ENCODE results near the gene ALDOC. TPM values are rescaled to one million over a fixed set of nuclear protein-coding genes. Genes with fewer than 3 reads are reported as not detected.

The ALDOC gene
- total RNA-seq, 1 experiment from 2014 or later, result 17.7 TPM

DNA sequence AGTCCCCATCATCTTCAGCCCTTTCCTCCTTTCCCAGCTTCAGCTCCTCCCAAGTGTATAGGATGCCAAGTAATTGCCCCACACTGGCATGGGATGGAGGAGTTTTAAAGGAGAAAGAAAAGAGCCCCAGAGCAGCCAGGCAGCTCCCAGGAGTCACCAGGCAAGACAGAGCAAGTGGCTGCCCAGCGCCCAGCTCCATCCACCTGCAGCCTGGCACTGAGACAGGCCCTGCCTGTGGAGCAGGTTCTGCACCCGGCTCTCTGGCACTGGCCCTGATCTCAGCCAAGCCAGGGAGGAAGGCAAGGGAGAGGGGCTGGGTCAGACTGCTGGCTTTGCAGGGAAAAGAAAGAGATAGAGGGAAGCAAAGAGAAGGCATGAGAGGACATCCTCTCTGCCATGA lies 48.8 kb downstream of the ALDOC start:
- CTCF ChIA-PET, result no interaction called here
- H3K4me3 Mint-ChIP-seq (ENCODE audit: unreplicated experiment), result no peak overlapping the region
- no peaks in the 10 kb centered on the region for H3K27me3 Mint-ChIP-seq (ENCODE audit: insufficient read depth, unreplicated experiment)

GRCh38 chr17:28527181-28527681 lies 49.5 kb downstream of the ALDOC start:
- Mint-ChIP-seq H3K27ac (ENCODE audit: unreplicated experiment) (no peak overlapping the region), H3K4me1 (ENCODE audit: low read depth, unreplicated experiment) (peaks cover 22% of the 10 kb centered on the region)
- CTCF ChIA-PET, result no interaction called here

More for the DNA sequence above, 48.8 kb downstream of the ALDOC start:
- Histone ChIP-seq H3K4me3 (ENCODE audit: low read depth, low read length) (no peak overlapping the region), H3K4me1 (peaks cover 37% of the 10 kb centered on the region), H3K27me3 (replicated peaks; ENCODE audit: control insufficient read depth, insufficient read depth, low read length) (no peaks in the 10 kb centered on the region), H3K36me3 (ENCODE audit: control insufficient read depth, insufficient read depth, low read length) (no peaks in the 10 kb centered on the region), H3K9me3 (no peaks in the 10 kb centered on the region)
- BruUV-seq (replicated peaks), result no TSS peak
- Mint-ChIP-seq H3K36me3 (ENCODE audit: insufficient read depth, unreplicated experiment) (peaks cover 7% of the 10 kb centered on the region), H3K4me1 (ENCODE audit: low read depth, unreplicated experiment) (peaks cover 22% of the 10 kb centered on the region), H3K27ac (ENCODE audit: unreplicated experiment) (no peak overlapping the region), H3K9me3 (ENCODE audit: unreplicated experiment) (no peaks in the 10 kb centered on the region)
- DNase-seq, result no peak
- intact Hi-C loops (cut with micrococcal nuclease; ENCODE audit: unreplicated experiment), result no loop called here
- TF ChIP-seq, protein P1, sequence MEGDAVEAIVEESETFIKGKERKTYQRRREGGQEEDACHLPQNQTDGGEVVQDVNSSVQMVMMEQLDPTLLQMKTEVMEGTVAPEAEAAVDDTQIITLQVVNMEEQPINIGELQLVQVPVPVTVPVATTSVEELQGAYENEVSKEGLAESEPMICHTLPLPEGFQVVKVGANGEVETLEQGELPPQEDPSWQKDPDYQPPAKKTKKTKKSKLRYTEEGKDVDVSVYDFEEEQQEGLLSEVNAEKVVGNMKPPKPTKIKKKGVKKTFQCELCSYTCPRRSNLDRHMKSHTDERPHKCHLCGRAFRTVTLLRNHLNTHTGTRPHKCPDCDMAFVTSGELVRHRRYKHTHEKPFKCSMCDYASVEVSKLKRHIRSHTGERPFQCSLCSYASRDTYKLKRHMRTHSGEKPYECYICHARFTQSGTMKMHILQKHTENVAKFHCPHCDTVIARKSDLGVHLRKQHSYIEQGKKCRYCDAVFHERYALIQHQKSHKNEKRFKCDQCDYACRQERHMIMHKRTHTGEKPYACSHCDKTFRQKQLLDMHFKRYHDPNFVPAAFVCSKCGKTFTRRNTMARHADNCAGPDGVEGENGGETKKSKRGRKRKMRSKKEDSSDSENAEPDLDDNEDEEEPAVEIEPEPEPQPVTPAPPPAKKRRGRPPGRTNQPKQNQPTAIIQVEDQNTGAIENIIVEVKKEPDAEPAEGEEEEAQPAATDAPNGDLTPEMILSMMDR (IDR thresholded peaks at IDR 0.05; ENCODE audit: insufficient read depth in 1 of 2, low read depth in 1 of 2, low read length in 1 of 2, severe bottlenecking in 1 of 2, unreplicated experiment in 1 of 2), result no peak
- POLR2A ChIA-PET, result no interaction called here

DNA sequence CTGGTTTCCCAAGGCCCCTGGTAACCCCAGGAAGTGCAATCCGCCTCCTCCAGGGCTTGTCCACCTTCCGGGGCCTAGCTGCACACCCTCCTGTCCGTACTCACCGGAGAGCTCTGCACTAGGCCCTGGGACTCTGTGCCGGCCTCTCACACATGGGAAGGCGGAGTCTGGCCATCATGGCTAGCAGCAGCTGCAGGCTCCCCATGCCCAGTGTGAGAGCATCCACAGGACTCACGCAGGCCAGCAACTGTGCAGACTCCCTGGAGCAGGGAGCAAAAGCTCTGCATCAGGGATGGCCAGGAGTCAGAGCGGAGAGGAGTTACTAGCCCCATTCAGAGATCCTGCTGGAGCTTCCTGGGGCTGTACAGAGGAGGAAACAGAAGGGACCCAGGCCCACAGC lies 50.3 kb downstream of the ALDOC start:
- BruUV-seq (replicated peaks), result no TSS peak
- H3K9me3 ChIP-seq, result no peaks in the 10 kb centered on the region
- no peaks in the 10 kb centered on the region for H3K36me3 ChIP-seq (ENCODE audit: control insufficient read depth, insufficient read depth, low read length)
- intact Hi-C loops (cut with micrococcal nuclease; ENCODE audit: unreplicated experiment), result no loop called here
- peaks cover 7% of the 10 kb centered on the region for H3K36me3 Mint-ChIP-seq (ENCODE audit: insufficient read depth, unreplicated experiment)
- peaks cover 22% of the 10 kb centered on the region for H3K4me1 Mint-ChIP-seq (ENCODE audit: low read depth, unreplicated experiment)
- H3K4me1 ChIP-seq, result peaks cover 37% of the 10 kb centered on the region
- no peaks in the 10 kb centered on the region for H3K27me3 Mint-ChIP-seq (ENCODE audit: insufficient read depth, unreplicated experiment)
- ChIA-PET CTCF (no interaction called here), POLR2A (no interaction called here)
- H3K27ac Mint-ChIP-seq (ENCODE audit: unreplicated experiment), result peak overlapping the region; percentile 97
- H3K9me3 Mint-ChIP-seq (ENCODE audit: unreplicated experiment), result no peaks in the 10 kb centered on the region
- no peak for DNase-seq
- no peak overlapping the region for H3K4me3 ChIP-seq (ENCODE audit: low read depth, low read length)
- no peak overlapping the region for H3K4me3 Mint-ChIP-seq (ENCODE audit: unreplicated experiment)
- TF ChIP-seq, protein P1 (IDR thresholded peaks at IDR 0.05; ENCODE audit: insufficient read depth in 1 of 2, low read depth in 1 of 2, low read length in 1 of 2, severe bottlenecking in 1 of 2, unreplicated experiment in 1 of 2), result no peak
- no peaks in the 10 kb centered on the region for H3K27me3 ChIP-seq (replicated peaks; ENCODE audit: control insufficient read depth, insufficient read depth, low read length)

More at GRCh38 chr17:28527181-28527681, 49.5 kb downstream of the ALDOC start:
- no peak for DNase-seq
- no peaks in the 10 kb centered on the region for H3K9me3 ChIP-seq
- POLR2A ChIA-PET, result no interaction called here
- BruUV-seq (replicated peaks), result no TSS peak
- peaks cover 7% of the 10 kb centered on the region for H3K36me3 Mint-ChIP-seq (ENCODE audit: insufficient read depth, unreplicated experiment)
- no peaks in the 10 kb centered on the region for H3K36me3 ChIP-seq (ENCODE audit: control insufficient read depth, insufficient read depth, low read length)
- H3K4me3 ChIP-seq (ENCODE audit: low read depth, low read length), result no peak overlapping the region
- intact Hi-C loops (cut with micrococcal nuclease; ENCODE audit: unreplicated experiment), result no loop called here
- no peaks in the 10 kb centered on the region for H3K27me3 Mint-ChIP-seq (ENCODE audit: insufficient read depth, unreplicated experiment)
- H3K4me1 ChIP-seq, result peaks cover 37% of the 10 kb centered on the region
- H3K9me3 Mint-ChIP-seq (ENCODE audit: unreplicated experiment), result no peaks in the 10 kb centered on the region
- H3K4me3 Mint-ChIP-seq (ENCODE audit: unreplicated experiment), result no peak overlapping the region
- no peaks in the 10 kb centered on the region for H3K27me3 ChIP-seq (replicated peaks; ENCODE audit: control insufficient read depth, insufficient read depth, low read length)
- TF ChIP-seq, protein P1 (IDR thresholded peaks at IDR 0.05; ENCODE audit: insufficient read depth in 1 of 2, low read depth in 1 of 2, low read length in 1 of 2, severe bottlenecking in 1 of 2, unreplicated experiment in 1 of 2), result no peak

All from Caco-2 (cell line).